HepG2 (cell line): ENCODE measurements around the gene TNFSF15. TPM values are rescaled to one million over a fixed set of nuclear protein-coding genes. Genes with fewer than 3 reads are reported as not detected.
A peak's percentile ranks its signal among the peaks of the same experiment; 100 is the strongest.

ENCODE experiments used
- ATF4 ChIP-seq, 2 experiments: fragments of 450-650 bp in 1 of 2; sonication (generic) in 1 of 2; formaldehyde crosslinking; IDR thresholded peaks; 2 replicates each; pipeline versions ENCODE4 v1.5.0 to v1.8.0; 2020 to 2022; ENCODE audit warnings: mild to moderate bottlenecking in 1 of 2, missing genetic modification reagents in 1 of 2
- ATF6 ChIP-seq: sonication (generic); formaldehyde crosslinking; conservative IDR thresholded peaks from 2 replicates; pipeline ENCODE4 v1.4.0; 2020; ENCODE audit warnings: missing genetic modification reagents
- EP300 ChIP-seq, 3 experiments: sonication (generic) in 1 of 3; formaldehyde crosslinking in 1 of 3; IDR thresholded peaks; 2 replicates each; pipeline versions ENCODE4 v1.5.1 to v1.6.1; 2011 to 2020; ENCODE audit warnings: low read depth in 2 of 3, low read length in 2 of 3, borderline replicate concordance in 1 of 3, improper control_type of control experiment in 1 of 3, mild to moderate bottlenecking in 1 of 3, missing genetic modification reagents in 1 of 3, moderate library complexity in 1 of 3
- FOXA1 ChIP-seq, 2 experiments: fragments of 450-650 bp in 1 of 2; sonication (generic) in 1 of 2; formaldehyde crosslinking in 1 of 2; IDR thresholded peaks; 2 replicates each; pipeline versions ENCODE4 v1.4.0 to v1.6.1; 2016 to 2020; ENCODE audit warnings: missing genetic modification reagents in 1 of 2
- GABPA ChIP-seq, 2 experiments: IDR thresholded peaks; 2 replicates each; pipeline ENCODE4 v1.6.1; 2011 to 2016; ENCODE audit warnings: low read depth in 2 of 2, low read length in 1 of 2, missing biosample characterization in 1 of 2, missing genetic modification characterization in 1 of 2
- GATAD2A ChIP-seq: IDR thresholded peaks from 2 replicates; pipeline ENCODE4 v1.6.1; 2016
- HHEX ChIP-seq: IDR thresholded peaks from 2 replicates; pipeline ENCODE4 v1.6.1; 2016; ENCODE audit warnings: control low read depth
- HMG20B ChIP-seq: conservative IDR thresholded peaks from 2 replicates; pipeline ENCODE4 v1.6.1; 2016; ENCODE audit warnings: missing genetic modification reagents, missing compliant biosample characterization
- MED13 ChIP-seq: sonication (generic); formaldehyde crosslinking; IDR thresholded peaks from 2 replicates; pipeline ENCODE4 v1.5.0; 2020; ENCODE audit warnings: missing genetic modification reagents
- NR2F2 ChIP-seq: IDR thresholded peaks from 2 replicates; pipeline ENCODE4 v1.6.1; 2012; ENCODE audit warnings: low read depth, inconsistent platforms, borderline replicate concordance
- REXO4 ChIP-seq: sonication (generic); formaldehyde crosslinking; IDR thresholded peaks from 2 replicates; pipeline ENCODE4 v1.8.0; 2022; ENCODE audit warnings: missing genetic modification reagents, mild to moderate bottlenecking, borderline replicate concordance
- SOX13 ChIP-seq, 3 experiments: fragments of 450-650 bp in 1 of 3; sonication (generic) in 1 of 3; formaldehyde crosslinking in 1 of 3; IDR thresholded peaks in 2 of 3; conservative IDR thresholded peaks in 1 of 3; 2 replicates each; pipeline versions ENCODE4 v1.5.0 to v1.6.1; 2016 to 2020; ENCODE audit warnings: antibody characterized with exemption in 1 of 3, mild to moderate bottlenecking in 1 of 3, missing compliant biosample characterization in 1 of 3, missing genetic modification reagents in 1 of 3, moderate library complexity in 1 of 3
- SOX6 ChIP-seq, 2 experiments: fragments of 450-650 bp in 1 of 2; sonication (generic) in 1 of 2; formaldehyde crosslinking in 1 of 2; IDR thresholded peaks; 2 replicates each; pipeline versions ENCODE4 v1.4.0 to v1.6.1; 2017 to 2020; ENCODE audit warnings: antibody characterized with exemption in 1 of 2, mild to moderate bottlenecking in 1 of 2, missing genetic modification reagents in 1 of 2
- STAG1 ChIP-seq: sonication (generic); formaldehyde crosslinking; IDR thresholded peaks from 2 replicates; pipeline ENCODE4 v1.4.0; 2020; ENCODE audit warnings: missing genetic modification reagents
- TP53 ChIP-seq: sonication (generic); formaldehyde crosslinking; conservative IDR thresholded peaks from 2 replicates; pipeline ENCODE4 v1.4.0; 2020; ENCODE audit warnings: missing genetic modification reagents
- ZNF253 ChIP-seq: sonication (generic); formaldehyde crosslinking; IDR thresholded peaks from 2 replicates; pipeline ENCODE4 v1.8.0; 2022; ENCODE audit warnings: mild to moderate bottlenecking, missing genetic modification reagents, borderline replicate concordance
- ZNF256 ChIP-seq: sonication (generic); formaldehyde crosslinking; conservative IDR thresholded peaks from 2 replicates; pipeline ENCODE4 v1.4.0; 2020; ENCODE audit warnings: missing genetic modification reagents
- ZNF296 ChIP-seq: sonication (generic); formaldehyde crosslinking; conservative IDR thresholded peaks from 2 replicates; pipeline ENCODE4 v1.5.0; 2020; ENCODE audit warnings: mild to moderate bottlenecking, missing genetic modification reagents
- ZNF30 ChIP-seq: sonication (generic); formaldehyde crosslinking; IDR thresholded peaks from 2 replicates; pipeline ENCODE4 v1.5.0; 2020; ENCODE audit warnings: mild to moderate bottlenecking, missing genetic modification reagents
- polyA plus RNA-seq, 8 experiments: library from polyadenylated mRNA; depleted of rRNA in 3 of 8; stranded (reverse) in 7 of 8; unstranded in 1 of 8; fragments of >200 nt; fragmentation: Illumina TruSeq in 4 of 8; extraction: Trizol in 4 of 8; gene quantifications; 2 replicates each; pipeline versions ENCODE4 v1.2.1 to v1.2.3, GENCODE V29; 2011 to 2016; ENCODE audit warnings: low read depth in 4 of 8, missing spikeins in 1 of 8, mixed read lengths in 1 of 8; ENCODE audit not compliant: insufficient read depth in 1 of 8
- total RNA-seq, 5 experiments: library from RNA; depleted of rRNA; stranded (reverse); fragments of >200 nt; fragmentation: Illumina TruSeq; extraction: Trizol; gene quantifications; 2 replicates each; pipeline ENCODE4 v1.2.3, GENCODE V29; 2016; ENCODE audit warnings: low read depth in 1 of 5
- TF ChIP-seq, protein P1 (sequence below): sonication (generic); formaldehyde crosslinking; IDR thresholded peaks from 2 replicates; pipeline ENCODE4 v1.4.0; 2020; ENCODE audit warnings: missing genetic modification reagents, low read depth, mild to moderate bottlenecking, borderline replicate concordance
- TF ChIP-seq, protein P2 (sequence below): sonication (generic); formaldehyde crosslinking; IDR thresholded peaks from 2 replicates; pipeline ENCODE4 v1.5.1; 2020; ENCODE audit warnings: missing genetic modification reagents, mild to moderate bottlenecking, borderline replicate concordance

The TNFSF15 gene
- total and polyA plus RNA-seq, 2 of the 13 experiments (the other 11 are each of a cell fraction or from before 2014, with no cell fraction given): 0.02 to 0.03 TPM

DNA sequence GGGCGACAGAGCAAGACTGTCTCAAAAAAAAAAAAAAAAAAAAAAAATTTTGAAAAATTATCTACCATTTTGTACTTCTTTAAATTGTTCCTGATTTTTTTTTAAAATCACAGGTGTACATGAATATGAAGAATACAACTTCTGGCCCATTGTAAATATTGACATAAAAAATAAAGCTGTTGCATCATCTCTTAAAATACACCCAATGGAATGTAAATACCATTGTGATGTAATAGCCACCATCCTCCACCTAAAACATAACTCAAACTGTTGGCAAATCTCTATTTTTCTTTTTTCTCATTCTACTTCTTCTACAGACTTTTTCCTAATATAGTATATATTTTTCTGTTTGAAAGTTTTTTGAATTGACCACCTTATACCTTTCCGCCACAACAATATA, 62.9 kb downstream of the TNFSF15 start (continued):
- TF ChIP-seq STAG1 (no peak), ZNF256 (CRISPR knock-in tag) (no peak), FOXA1 (IDR thresholded peaks at IDR 0.05) (peak; percentile 71), FOXA1 (CRISPR knock-in tag; IDR thresholded peaks at IDR 0.05) (peak; percentile 33; the same call in 1 of the 2 replicates), NR2F2 (no peak), SOX13 (IDR thresholded peaks at IDR 0.05) (no peak), SOX13 (CRISPR knock-in tag; conservative IDR thresholded peaks at IDR 0.05 in 1 of 2, IDR thresholded peaks at IDR 0.05 in 1 of 2) (peak in 1 of 2 experiments; percentile 34; a peak in 1 of 4 replicates), HMG20B (CRISPR knock-in tag) (no peak), TP53 (CRISPR knock-in tag) (no peak), MED13 (no peak), ZNF30 (CRISPR knock-in tag) (no peak), EP300 (IDR thresholded peaks at IDR 0.05; ENCODE audit: low read depth in 2 of 2, low read length in 2 of 2) (peak in 1 of 2 experiments; percentile 26; a peak in 1 of 4 replicates), EP300 (CRISPR knock-in tag; IDR thresholded peaks at IDR 0.05; ENCODE audit: borderline replicate concordance) (no peak), ATF6 (CRISPR knock-in tag) (no peak), GATAD2A (CRISPR knock-in tag) (peak; percentile 67), ZNF253 (CRISPR knock-in tag) (no peak), ZNF296 (CRISPR knock-in tag) (no peak), REXO4 (no peak), HHEX (CRISPR knock-in tag) (no peak), ATF4 (CRISPR knock-in tag; IDR thresholded peaks at IDR 0.05) (peak in 1 of 2 experiments; percentile 88; a peak in 2 of 4 replicates), GABPA (IDR thresholded peaks at IDR 0.05; ENCODE audit: low read depth, low read length) (no peak), GABPA (CRISPR knock-in tag; IDR thresholded peaks at IDR 0.05; ENCODE audit: low read depth) (no peak), SOX6 (IDR thresholded peaks at IDR 0.05) (no peak), SOX6 (CRISPR knock-in tag; IDR thresholded peaks at IDR 0.05) (peak; percentile 14; the same call in 1 of the 2 replicates)
- TF ChIP-seq, protein P1, sequence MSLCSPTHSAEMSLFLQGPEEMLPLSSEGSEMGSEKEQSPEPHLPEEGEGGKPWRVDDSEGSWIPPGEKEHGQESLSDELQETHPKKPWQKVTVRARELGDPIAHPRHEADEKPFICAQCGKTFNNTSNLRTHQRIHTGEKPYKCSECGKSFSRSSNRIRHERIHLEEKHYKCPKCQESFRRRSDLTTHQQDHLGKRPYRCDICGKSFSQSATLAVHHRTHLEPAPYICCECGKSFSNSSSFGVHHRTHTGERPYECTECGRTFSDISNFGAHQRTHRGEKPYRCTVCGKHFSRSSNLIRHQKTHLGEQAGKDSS: no peak
- TF ChIP-seq, protein P2, sequence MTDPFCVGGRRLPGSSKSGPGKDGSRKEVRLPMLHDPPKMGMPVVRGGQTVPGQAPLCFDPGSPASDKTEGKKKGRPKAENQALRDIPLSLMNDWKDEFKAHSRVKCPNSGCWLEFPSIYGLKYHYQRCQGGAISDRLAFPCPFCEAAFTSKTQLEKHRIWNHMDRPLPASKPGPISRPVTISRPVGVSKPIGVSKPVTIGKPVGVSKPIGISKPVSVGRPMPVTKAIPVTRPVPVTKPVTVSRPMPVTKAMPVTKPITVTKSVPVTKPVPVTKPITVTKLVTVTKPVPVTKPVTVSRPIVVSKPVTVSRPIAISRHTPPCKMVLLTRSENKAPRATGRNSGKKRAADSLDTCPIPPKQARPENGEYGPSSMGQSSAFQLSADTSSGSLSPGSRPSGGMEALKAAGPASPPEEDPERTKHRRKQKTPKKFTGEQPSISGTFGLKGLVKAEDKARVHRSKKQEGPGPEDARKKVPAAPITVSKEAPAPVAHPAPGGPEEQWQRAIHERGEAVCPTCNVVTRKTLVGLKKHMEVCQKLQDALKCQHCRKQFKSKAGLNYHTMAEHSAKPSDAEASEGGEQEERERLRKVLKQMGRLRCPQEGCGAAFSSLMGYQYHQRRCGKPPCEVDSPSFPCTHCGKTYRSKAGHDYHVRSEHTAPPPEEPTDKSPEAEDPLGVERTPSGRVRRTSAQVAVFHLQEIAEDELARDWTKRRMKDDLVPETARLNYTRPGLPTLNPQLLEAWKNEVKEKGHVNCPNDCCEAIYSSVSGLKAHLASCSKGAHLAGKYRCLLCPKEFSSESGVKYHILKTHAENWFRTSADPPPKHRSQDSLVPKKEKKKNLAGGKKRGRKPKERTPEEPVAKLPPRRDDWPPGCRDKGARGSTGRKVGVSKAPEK: no peak
